Measurements from ENCODE around the gene ERMP1.

GRCh38 chr9:5866685-5867084, 33.8 kb upstream of the ERMP1 start:
- TF ChIP-seq CHD2 (IDR thresholded peaks at IDR 0.05; ENCODE audit: low read length, partially characterized antibody) (no peak), SMC3 (IDR thresholded peaks at IDR 0.05; ENCODE audit: low read depth, low read length) (no peak), FOXM1 (IDR thresholded peaks at IDR 0.05; ENCODE audit: low read depth) (no peak), EZH2phosphoT487 (IDR thresholded peaks at IDR 0.05; ENCODE audit: borderline replicate concordance, low read depth) (no peak), POLR2AphosphoS5 (IDR thresholded peaks at IDR 0.05; ENCODE audit: low read depth, low read length) (no peak)
- TF ChIP-seq, protein P1, sequence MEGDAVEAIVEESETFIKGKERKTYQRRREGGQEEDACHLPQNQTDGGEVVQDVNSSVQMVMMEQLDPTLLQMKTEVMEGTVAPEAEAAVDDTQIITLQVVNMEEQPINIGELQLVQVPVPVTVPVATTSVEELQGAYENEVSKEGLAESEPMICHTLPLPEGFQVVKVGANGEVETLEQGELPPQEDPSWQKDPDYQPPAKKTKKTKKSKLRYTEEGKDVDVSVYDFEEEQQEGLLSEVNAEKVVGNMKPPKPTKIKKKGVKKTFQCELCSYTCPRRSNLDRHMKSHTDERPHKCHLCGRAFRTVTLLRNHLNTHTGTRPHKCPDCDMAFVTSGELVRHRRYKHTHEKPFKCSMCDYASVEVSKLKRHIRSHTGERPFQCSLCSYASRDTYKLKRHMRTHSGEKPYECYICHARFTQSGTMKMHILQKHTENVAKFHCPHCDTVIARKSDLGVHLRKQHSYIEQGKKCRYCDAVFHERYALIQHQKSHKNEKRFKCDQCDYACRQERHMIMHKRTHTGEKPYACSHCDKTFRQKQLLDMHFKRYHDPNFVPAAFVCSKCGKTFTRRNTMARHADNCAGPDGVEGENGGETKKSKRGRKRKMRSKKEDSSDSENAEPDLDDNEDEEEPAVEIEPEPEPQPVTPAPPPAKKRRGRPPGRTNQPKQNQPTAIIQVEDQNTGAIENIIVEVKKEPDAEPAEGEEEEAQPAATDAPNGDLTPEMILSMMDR (IDR thresholded peaks at IDR 0.05), result no peak
